ENCODE data around the gene KLHL36.

DNA sequence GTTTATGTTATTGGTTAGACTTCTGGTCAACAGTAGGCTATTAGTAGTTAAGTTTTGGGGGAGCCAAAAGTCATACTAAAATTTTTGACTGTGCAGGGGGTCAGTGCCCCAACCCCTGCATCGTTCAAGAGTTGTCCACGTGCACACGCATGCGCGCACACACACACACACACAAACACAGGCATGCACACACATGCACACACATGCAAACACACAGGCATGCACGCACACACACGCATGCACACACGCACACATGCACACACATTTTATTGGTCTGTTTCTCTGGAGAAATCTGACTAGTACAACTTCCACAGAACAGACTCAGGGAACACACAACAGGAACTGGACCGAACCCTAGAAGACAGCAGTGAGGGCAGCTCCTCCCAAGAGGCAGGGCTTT lies 27.1 kb downstream of the KLHL36 start:
- TF ChIP-seq, protein P1, sequence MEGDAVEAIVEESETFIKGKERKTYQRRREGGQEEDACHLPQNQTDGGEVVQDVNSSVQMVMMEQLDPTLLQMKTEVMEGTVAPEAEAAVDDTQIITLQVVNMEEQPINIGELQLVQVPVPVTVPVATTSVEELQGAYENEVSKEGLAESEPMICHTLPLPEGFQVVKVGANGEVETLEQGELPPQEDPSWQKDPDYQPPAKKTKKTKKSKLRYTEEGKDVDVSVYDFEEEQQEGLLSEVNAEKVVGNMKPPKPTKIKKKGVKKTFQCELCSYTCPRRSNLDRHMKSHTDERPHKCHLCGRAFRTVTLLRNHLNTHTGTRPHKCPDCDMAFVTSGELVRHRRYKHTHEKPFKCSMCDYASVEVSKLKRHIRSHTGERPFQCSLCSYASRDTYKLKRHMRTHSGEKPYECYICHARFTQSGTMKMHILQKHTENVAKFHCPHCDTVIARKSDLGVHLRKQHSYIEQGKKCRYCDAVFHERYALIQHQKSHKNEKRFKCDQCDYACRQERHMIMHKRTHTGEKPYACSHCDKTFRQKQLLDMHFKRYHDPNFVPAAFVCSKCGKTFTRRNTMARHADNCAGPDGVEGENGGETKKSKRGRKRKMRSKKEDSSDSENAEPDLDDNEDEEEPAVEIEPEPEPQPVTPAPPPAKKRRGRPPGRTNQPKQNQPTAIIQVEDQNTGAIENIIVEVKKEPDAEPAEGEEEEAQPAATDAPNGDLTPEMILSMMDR (IDR thresholded peaks at IDR 0.05) = no peak
- no peak for TF ChIP-seq POLR2AphosphoS5 (IDR thresholded peaks at IDR 0.05; ENCODE audit: low read depth, low read length)
